SK-N-MC (cell line): Measurements from ENCODE around the gene B4GALT1.

Experiments used
- EZH2 ChIP-seq: fragments of 200-600 bp; sonication (generic); IDR thresholded peaks from one replicate; pipeline ENCODE4 v1.6.1; 2017; ENCODE audit warnings: antibody characterized with exemption
- FOXP2 ChIP-seq: optimal IDR thresholded peaks from 2 replicates; pipeline ENCODE3; 2011; ENCODE audit warnings: mild to moderate bottlenecking, moderate library complexity; ENCODE audit not compliant: insufficient read depth; ENCODE audit errors: extremely low read length, control extremely low read depth
- POLR2AphosphoS5 ChIP-seq: IDR thresholded peaks from 2 replicates; pipeline ENCODE4 v1.6.1; 2012; ENCODE audit warnings: mild to moderate bottlenecking, low read depth, low read length, borderline replicate concordance

- no peak for TF ChIP-seq POLR2AphosphoS5
- TF ChIP-seq EZH2 = no peak
- no peak for TF ChIP-seq FOXP2
These were observed 46.5 kb downstream of the B4GALT1 start for GRCh38 chr9:33120620-33121019.
